Lower lobe of right lung (tissue), 2 donors: ENCODE measurements around the gene SLIT1. TPM values are rescaled to one million over a fixed set of nuclear protein-coding genes. Genes with fewer than 3 reads are reported as not detected.

Experiments
- ATAC-seq, 2 donors: fragments of 200-7000 bp; cut with Tn5 transposase; one replicate each; pipeline ENCODE4 v1.9.1; 2020 to 2022; ENCODE audit warnings: mild to moderate bottlenecking in 2 of 2, moderate library complexity in 2 of 2
- DNase-seq: peaks from one replicate; pipeline ENCODE4 v3.0.0-alpha.2; 2020
- H3K27ac ChIP-seq: fragments of 200-600 bp; one replicate; pipeline ENCODE4 v1.8.0; 2022
- H3K27me3 ChIP-seq: fragments of 200-600 bp; one replicate; pipeline ENCODE4 v1.8.0; 2022; ENCODE audit warnings: low read depth
- H3K36me3 ChIP-seq: fragments of 200-600 bp; one replicate; pipeline ENCODE4 v1.8.0; 2022; ENCODE audit warnings: mild to moderate bottlenecking
- H3K4me1 ChIP-seq: fragments of 200-600 bp; one replicate; pipeline ENCODE4 v1.8.0; 2022
- H3K4me3 ChIP-seq: fragments of 200-600 bp; one replicate; pipeline ENCODE4 v1.8.0; 2022; ENCODE audit warnings: mild to moderate bottlenecking
- H3K9me3 ChIP-seq: fragments of 200-600 bp; one replicate; pipeline ENCODE4 v1.8.0; 2022
- intact Hi-C: fragments of 100-400 bp; cut with DNase I; formaldehyde crosslinking; loops from one replicate; pipeline ENCODE4 v1.11.0; 2022
- total RNA-seq: library from RNA; stranded (reverse); fragmentation: NEBNext Ultra II Directional; extraction: Animal tissue kit (Norgen Biotek cat#: 25700); gene quantifications from one replicate; pipeline ENCODE4 v1.2.1, GENCODE V29; 2021
- TF ChIP-seq, protein P1 (sequence below): fragments of 200-600 bp; IDR thresholded peaks from one replicate; pipeline ENCODE4 v1.8.0; 2022; ENCODE audit warnings: antibody characterized with exemption, mild to moderate bottlenecking
- donor health status: DM: no; HTN: yes; CAD: no; lungs with severe emphysema.

The SLIT1 gene
- total RNA-seq, 1 donor from 2014 or later: 0.41 TPM

DNA sequence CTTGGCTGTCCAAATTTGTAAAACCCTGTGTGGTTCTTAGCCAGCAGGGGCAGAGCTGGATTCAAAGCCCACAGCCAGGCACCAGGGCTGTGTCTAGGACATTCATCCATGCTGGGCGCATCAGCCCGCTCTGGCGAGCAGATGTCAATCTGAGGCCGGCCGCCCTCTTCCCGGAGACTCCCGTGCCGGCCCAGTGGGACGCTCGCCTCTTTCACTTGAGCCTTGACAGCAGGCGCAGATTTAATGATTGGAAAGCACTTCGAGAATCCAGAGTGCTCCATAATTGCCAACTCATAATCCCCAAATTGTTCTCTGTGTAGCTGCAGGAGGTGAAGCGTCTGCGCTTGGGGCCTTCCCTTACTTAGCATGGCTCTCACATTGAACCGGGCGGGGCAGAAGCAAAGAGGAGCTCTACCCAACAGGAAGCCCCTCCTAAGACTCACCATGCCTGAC lies 36.7 kb downstream of the SLIT1 start:
- Histone ChIP-seq H3K27ac (no peak overlapping the region), H3K36me3 (no peaks in the 10 kb centered on the region), H3K27me3 (no peaks in the 10 kb centered on the region), H3K4me1 (no peaks in the 10 kb centered on the region), H3K9me3 (no peaks in the 10 kb centered on the region), H3K4me3 (no peak overlapping the region)
- ATAC-seq: no peak
- TF ChIP-seq, protein P1, sequence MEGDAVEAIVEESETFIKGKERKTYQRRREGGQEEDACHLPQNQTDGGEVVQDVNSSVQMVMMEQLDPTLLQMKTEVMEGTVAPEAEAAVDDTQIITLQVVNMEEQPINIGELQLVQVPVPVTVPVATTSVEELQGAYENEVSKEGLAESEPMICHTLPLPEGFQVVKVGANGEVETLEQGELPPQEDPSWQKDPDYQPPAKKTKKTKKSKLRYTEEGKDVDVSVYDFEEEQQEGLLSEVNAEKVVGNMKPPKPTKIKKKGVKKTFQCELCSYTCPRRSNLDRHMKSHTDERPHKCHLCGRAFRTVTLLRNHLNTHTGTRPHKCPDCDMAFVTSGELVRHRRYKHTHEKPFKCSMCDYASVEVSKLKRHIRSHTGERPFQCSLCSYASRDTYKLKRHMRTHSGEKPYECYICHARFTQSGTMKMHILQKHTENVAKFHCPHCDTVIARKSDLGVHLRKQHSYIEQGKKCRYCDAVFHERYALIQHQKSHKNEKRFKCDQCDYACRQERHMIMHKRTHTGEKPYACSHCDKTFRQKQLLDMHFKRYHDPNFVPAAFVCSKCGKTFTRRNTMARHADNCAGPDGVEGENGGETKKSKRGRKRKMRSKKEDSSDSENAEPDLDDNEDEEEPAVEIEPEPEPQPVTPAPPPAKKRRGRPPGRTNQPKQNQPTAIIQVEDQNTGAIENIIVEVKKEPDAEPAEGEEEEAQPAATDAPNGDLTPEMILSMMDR: no peak
- intact Hi-C loops: no loop called here
- no peak for DNase-seq

DNA sequence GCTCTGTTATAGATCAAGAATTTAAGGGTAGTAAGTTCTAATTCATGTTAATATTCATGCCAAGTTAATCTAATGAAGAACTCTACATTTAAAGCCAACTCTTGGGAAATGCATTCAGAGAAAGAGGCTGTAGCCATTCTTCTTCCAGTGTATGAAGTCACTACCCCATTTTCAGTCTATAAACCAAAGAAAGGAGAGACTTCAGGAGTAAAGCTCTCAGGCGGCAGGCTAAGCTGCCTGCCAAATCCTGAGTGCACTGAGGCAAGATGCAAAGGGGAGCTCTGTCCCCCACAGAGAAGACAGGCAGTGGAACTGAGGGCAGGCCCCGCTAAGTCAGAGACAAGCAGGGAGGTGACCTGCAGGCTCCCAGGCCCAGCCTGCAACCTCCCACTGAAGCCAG lies 41.5 kb downstream of the SLIT1 start:
- TF ChIP-seq, protein P1: no peak
- no peaks in the 10 kb centered on the region for H3K9me3 ChIP-seq
- DNase-seq: no peak
- H3K4me3 ChIP-seq: no peak overlapping the region
- no peaks in the 10 kb centered on the region for H3K4me1 ChIP-seq
- intact Hi-C loops: no loop called here
- H3K27me3 ChIP-seq: no peaks in the 10 kb centered on the region
- no peaks in the 10 kb centered on the region for H3K36me3 ChIP-seq
- no peak for ATAC-seq
- H3K27ac ChIP-seq: no peak overlapping the region

DNA sequence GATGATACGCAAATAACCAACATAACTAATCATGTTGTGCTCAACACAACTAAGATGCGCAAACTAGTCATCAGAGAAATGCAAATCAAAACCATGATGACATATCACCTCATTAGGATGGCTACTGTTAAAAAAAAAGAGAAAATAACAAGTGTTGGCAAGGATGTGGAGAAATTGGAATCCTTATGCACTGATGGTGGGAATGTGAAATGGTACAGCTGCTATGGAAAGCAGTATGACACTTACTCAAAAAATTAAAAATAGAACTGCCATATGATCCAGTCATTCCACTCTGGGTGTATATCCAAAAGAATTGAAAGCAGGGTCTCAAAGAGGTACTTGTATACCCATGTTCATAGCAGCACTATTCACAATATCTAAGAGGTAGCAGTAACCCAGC lies 42.9 kb downstream of the SLIT1 start:
- Histone ChIP-seq H3K4me3 (no peak overlapping the region), H3K27ac (no peak overlapping the region), H3K4me1 (no peaks in the 10 kb centered on the region), H3K9me3 (no peaks in the 10 kb centered on the region), H3K27me3 (no peaks in the 10 kb centered on the region), H3K36me3 (no peaks in the 10 kb centered on the region)
- intact Hi-C loops: no loop called here
- TF ChIP-seq, protein P1: no peak
- no peak for DNase-seq
- no peak for ATAC-seq

DNA sequence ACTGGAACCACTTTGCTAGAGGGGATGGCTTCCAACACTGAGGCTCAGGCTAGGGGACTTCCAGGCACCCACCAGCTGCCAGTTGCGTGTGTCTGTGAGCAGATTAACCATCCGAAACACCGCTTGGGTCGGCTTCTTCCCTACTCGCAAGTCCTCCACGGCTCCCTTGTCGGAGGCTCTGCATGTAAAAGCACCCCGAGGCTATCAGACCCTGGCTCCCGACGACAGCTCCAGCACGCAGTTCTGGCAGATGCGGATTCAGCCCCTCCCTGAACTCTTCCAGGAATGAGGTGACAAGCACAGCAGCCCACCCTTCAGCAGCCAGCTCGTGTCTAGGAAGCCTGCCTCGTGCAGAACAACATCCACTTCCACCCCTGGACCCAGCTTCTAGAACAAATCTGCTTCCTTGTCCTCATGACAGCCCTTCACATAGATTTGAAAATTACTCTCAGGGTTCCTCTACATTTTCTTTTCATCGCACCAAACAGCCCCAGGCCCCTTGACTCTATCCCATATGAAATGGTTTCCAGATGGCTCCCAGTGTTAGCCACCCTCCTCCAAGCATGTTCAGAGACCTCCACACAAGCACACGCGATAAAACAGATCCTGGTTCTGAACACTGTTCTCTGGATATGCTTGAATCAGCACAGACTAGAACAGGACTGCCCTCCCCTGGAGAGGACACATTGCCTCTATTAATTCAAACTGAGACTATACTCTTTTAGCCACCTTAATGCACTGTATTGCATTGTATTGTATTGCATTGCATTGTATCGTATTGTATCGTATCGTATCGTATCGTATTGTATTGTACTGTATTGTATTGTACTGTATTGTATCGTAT lies 44.6 kb downstream of the SLIT1 start:
- H3K4me1 ChIP-seq: no peaks in the 10 kb centered on the region
- TF ChIP-seq, protein P1: no peak
- no peak overlapping the region for H3K27ac ChIP-seq
- H3K36me3 ChIP-seq: no peaks in the 10 kb centered on the region
- DNase-seq (no peak), ATAC-seq (no peak)
- H3K27me3 ChIP-seq: no peaks in the 10 kb centered on the region
- intact Hi-C loops: no loop called here
- H3K9me3 ChIP-seq: no peaks in the 10 kb centered on the region
- no peak overlapping the region for H3K4me3 ChIP-seq

DNA sequence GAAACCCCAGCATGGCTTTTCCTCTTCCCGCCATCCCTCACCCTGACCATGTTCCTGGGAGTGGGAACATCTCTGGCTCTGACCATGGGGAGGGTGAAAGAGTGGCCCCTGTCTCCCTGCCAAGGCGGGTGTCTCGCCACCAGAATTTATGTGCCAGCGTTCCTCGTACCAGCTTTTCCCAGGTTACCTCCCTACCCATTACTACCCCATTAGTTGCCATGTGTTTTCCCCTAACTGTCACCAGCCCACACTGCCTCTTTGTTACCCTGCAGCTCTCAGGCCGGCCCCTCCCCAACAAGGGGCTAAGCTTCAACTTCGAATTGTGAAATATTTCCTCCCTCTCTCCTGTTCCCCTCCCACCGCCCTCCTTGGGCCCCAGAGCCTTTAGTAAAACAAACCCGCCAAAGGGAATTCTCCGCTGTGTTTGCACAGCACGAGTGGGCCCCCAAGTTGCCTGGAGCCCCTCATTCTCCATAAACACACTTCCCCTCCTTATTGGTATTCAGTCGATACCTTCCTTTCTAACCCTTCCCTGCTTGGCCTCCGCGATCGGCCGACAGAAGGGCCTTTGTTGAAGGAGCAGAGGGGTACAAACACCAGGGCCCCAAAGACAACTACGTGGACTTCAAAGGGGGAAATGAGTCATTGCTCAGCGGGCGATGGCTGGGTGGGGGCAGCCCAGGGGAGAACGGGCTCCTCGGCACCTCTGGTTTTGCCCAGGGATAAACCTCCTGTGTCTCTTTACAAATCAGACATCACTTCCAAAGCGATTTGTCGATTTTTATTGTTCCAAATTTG lies 45.5 kb downstream of the SLIT1 start:
- Histone ChIP-seq H3K27ac (no peak overlapping the region), H3K4me1 (no peaks in the 10 kb centered on the region), H3K9me3 (no peaks in the 10 kb centered on the region), H3K4me3 (no peak overlapping the region), H3K36me3 (no peaks in the 10 kb centered on the region), H3K27me3 (peaks cover 4% of the 10 kb centered on the region)
- DNase-seq (no peak), ATAC-seq (no peak)
- intact Hi-C loops: no loop called here
- TF ChIP-seq, protein P1: no peak
